SK-N-SH (cell line): ENCODE measurements around the gene RIN3. TPM values are rescaled to one million over a fixed set of nuclear protein-coding genes. Genes with fewer than 3 reads are reported as not detected.

Experiments
- CTCF ChIA-PET: fragments of 300-600, 350-600 bp; formaldehyde crosslinking; extraction: SDS; loops from one replicate; lab custom pipeline; 2021; lab: Yijun Ruan, JAX
- POLR2A ChIA-PET: fragments of 350-600 bp; sonication (Branson Sonifier 250); formaldehyde crosslinking; extraction: SDS; loops from one replicate; lab custom pipeline; 2020; ENCODE audit warnings: antibody characterized with exemption, inconsistent platforms; lab: Yijun Ruan, JAX
- DNase-seq: peaks from one replicate; pipeline ENCODE4 v3.0.0; 2012
- H2AFZ ChIP-seq: fragments of 200-600 bp; sonication (generic); 2 replicates; pipeline ENCODE4 v1.8.1; 2016; ENCODE audit warnings: antibody characterized with exemption, mild to moderate bottlenecking, low read depth
- H3F3A ChIP-seq: fragments of 200-600 bp; sonication (generic); replicated peaks from 2 replicates; pipeline ENCODE3; 2016; ENCODE audit warnings: antibody characterized with exemption, mild to moderate bottlenecking; ENCODE audit not compliant: insufficient read depth
- H3K27ac ChIP-seq, 2 experiments: fragments of 200-500 bp in 1 of 2; fragments of 200-600 bp in 1 of 2; sonication (Bioruptor generic) in 1 of 2; sonication (generic), shearing (Covaris generic) in 1 of 2; 2 replicates each; pipeline versions ENCODE4 v1.5.1 to v1.6.1; 2014 to 2016; ENCODE audit warnings: low read depth in 2 of 2, inconsistent platforms in 1 of 2, low read length in 1 of 2, mild to moderate bottlenecking in 1 of 2, mixed read lengths in 1 of 2
- H3K27me3 ChIP-seq: fragments of 200-600 bp; sonication (generic), shearing (Covaris generic); 2 replicates; pipeline ENCODE4 v1.6.1; 2016; ENCODE audit warnings: mixed run types; ENCODE audit not compliant: insufficient read depth
- H3K36me3 ChIP-seq, 2 experiments: fragments of 200-500 bp in 1 of 2; fragments of 200-600 bp in 1 of 2; sonication (Bioruptor generic) in 1 of 2; sonication (generic) in 1 of 2; replicated peaks in 1 of 2; 2 replicates each; pipeline versions ENCODE3 to v1.5.1; 2014 to 2016; ENCODE audit warnings: low read length in 1 of 2, mild to moderate bottlenecking in 1 of 2; ENCODE audit not compliant: insufficient read depth in 2 of 2, control insufficient read depth in 1 of 2
- H3K4me1 ChIP-seq, 2 experiments: fragments of 200-500 bp in 1 of 2; fragments of 200-600 bp in 1 of 2; sonication (Bioruptor generic) in 1 of 2; sonication (generic), shearing (Covaris generic) in 1 of 2; 2 replicates each; pipeline versions ENCODE4 v1.5.1 to v1.6.1; 2014 to 2016; ENCODE audit warnings: low read depth in 1 of 2, low read length in 1 of 2, mixed run types in 1 of 2; ENCODE audit not compliant: insufficient read depth in 2 of 2, control insufficient read depth in 1 of 2
- H3K4me2 ChIP-seq: fragments of 200-600 bp; sonication (generic), shearing (Covaris generic); 2 replicates; pipeline ENCODE4 v1.6.1; 2017; ENCODE audit warnings: mixed run types
- H3K4me3 ChIP-seq, 2 experiments: fragments of 200-500 bp in 1 of 2; fragments of 200-600 bp in 1 of 2; sonication (Bioruptor generic) in 1 of 2; sonication (generic), shearing (Covaris generic) in 1 of 2; 2 replicates each; pipeline versions ENCODE4 v1.5.1 to v1.8.1; 2014 to 2016; ENCODE audit warnings: low read depth in 2 of 2, inconsistent platforms in 1 of 2, low read length in 1 of 2, mild to moderate bottlenecking in 1 of 2, mixed read lengths in 1 of 2, moderate library complexity in 1 of 2
- H3K79me2 ChIP-seq: fragments of 200-600 bp; sonication (generic); 2 replicates; pipeline ENCODE4 v1.8.1; 2017; ENCODE audit warnings: mild to moderate bottlenecking; ENCODE audit not compliant: insufficient read depth
- H3K9ac ChIP-seq: fragments of 200-600 bp; sonication (generic); 2 replicates; pipeline ENCODE4 v1.6.1; 2017; ENCODE audit warnings: mixed run types
- H3K9me2 ChIP-seq: fragments of 200-600 bp; sonication (generic); 2 replicates; pipeline ENCODE4 v1.6.1; 2017; ENCODE audit warnings: mixed run types
- H3K9me3 ChIP-seq: fragments of 200-600 bp; sonication (generic); 2 replicates; pipeline ENCODE4 v1.6.1; 2017; ENCODE audit warnings: mixed run types, mild to moderate bottlenecking, moderate library complexity
- H4K20me1 ChIP-seq: fragments of 200-600 bp; sonication (generic); 2 replicates; pipeline ENCODE4 v1.6.1; 2017; ENCODE audit warnings: mild to moderate bottlenecking, mixed run types; ENCODE audit not compliant: insufficient read depth
- EP300 ChIP-seq, 2 experiments: IDR thresholded peaks; 2 replicates each; pipeline versions ENCODE4 v1.4.0 to v1.6.1; 2012; ENCODE audit warnings: borderline replicate concordance in 1 of 2, low read depth in 1 of 2, low read length in 1 of 2
- EZH2phosphoT487 ChIP-seq: fragments of 200-600 bp; sonication (generic); IDR thresholded peaks from 2 replicates; pipeline ENCODE4 v1.6.1; 2017; ENCODE audit warnings: low read depth, mixed run types, mild to moderate bottlenecking, antibody characterized with exemption, moderate library complexity, borderline replicate concordance
- FOSL2 ChIP-seq: IDR thresholded peaks from 2 replicates; pipeline ENCODE4 v1.4.0; 2012; ENCODE audit warnings: low read depth, mild to moderate bottlenecking, moderate library complexity, borderline replicate concordance
- FOXJ3 ChIP-seq: sonication (generic); formaldehyde crosslinking; IDR thresholded peaks from 2 replicates; pipeline ENCODE4 v1.5.1; 2020; ENCODE audit warnings: mild to moderate bottlenecking, missing genetic modification reagents
- FOXM1 ChIP-seq: IDR thresholded peaks from 2 replicates; pipeline ENCODE4 v1.4.0; 2012; ENCODE audit warnings: low read depth, mild to moderate bottlenecking
- GATA2 ChIP-seq: sonication (generic); formaldehyde crosslinking; IDR thresholded peaks from 2 replicates; pipeline ENCODE4 v1.5.0; 2020; ENCODE audit warnings: mild to moderate bottlenecking, missing genetic modification reagents
- MEF2A ChIP-seq: IDR thresholded peaks from 2 replicates; pipeline ENCODE4 v1.4.0; 2012; ENCODE audit warnings: low read depth, borderline replicate concordance
- RAD21 ChIP-seq: IDR thresholded peaks from 2 replicates; pipeline ENCODE4 v1.6.1; 2012; ENCODE audit warnings: mild to moderate bottlenecking, low read length
- RCOR1 ChIP-seq: fragments of 150-350 bp; IDR thresholded peaks from 2 replicates; pipeline ENCODE4 v1.6.1; 2017; ENCODE audit warnings: antibody characterized with exemption, low read length
- RFX5 ChIP-seq: IDR thresholded peaks from 2 replicates; pipeline ENCODE4 v1.6.1; 2012; ENCODE audit warnings: mild to moderate bottlenecking, improper control_type of control experiment, low read length
- RXRA ChIP-seq: IDR thresholded peaks from 2 replicates; pipeline ENCODE4 v1.4.0; 2012; ENCODE audit warnings: low read depth, mild to moderate bottlenecking, borderline replicate concordance
- SIN3A ChIP-seq: IDR thresholded peaks from 2 replicates; pipeline ENCODE4 v1.6.1; 2012; ENCODE audit warnings: low read depth, mild to moderate bottlenecking, low read length, moderate library complexity, borderline replicate concordance
- SMC3 ChIP-seq: IDR thresholded peaks from 2 replicates; pipeline ENCODE4 v1.6.1; 2012; ENCODE audit warnings: low read depth, low read length, improper control_type of control experiment
- TAF1 ChIP-seq: IDR thresholded peaks from 2 replicates; pipeline ENCODE4 v1.6.1; 2012; ENCODE audit warnings: low read depth, mild to moderate bottlenecking, low read length, moderate library complexity, borderline replicate concordance
- YY1 ChIP-seq: IDR thresholded peaks from 2 replicates; pipeline ENCODE4 v1.4.0; 2012; ENCODE audit warnings: low read depth, mild to moderate bottlenecking
- WGBS: methylation state at CpG from one replicate; pipeline ENCODE4 v1.1.6; 2017; ENCODE audit warnings: low lambda C conversion rate; 5-methylcytosine and 5-hydroxymethylcytosine counted together
- polyA plus RNA-seq, 3 experiments: library from polyadenylated mRNA; depleted of rRNA; stranded (reverse); fragments of >200 nt; gene quantifications; 2 replicates each; pipeline ENCODE4 v1.2.3, GENCODE V29; 2012
- TF ChIP-seq, protein P1 (sequence below): fragments of 200-600 bp; sonication (generic); IDR thresholded peaks from 2 replicates; pipeline ENCODE4 v1.6.1; 2017; ENCODE audit warnings: antibody characterized with exemption, mild to moderate bottlenecking, moderate library complexity
- TF ChIP-seq, protein P2 (sequence below): fragments of 150-350 bp; IDR thresholded peaks from 2 replicates; pipeline ENCODE4 v1.6.1; 2017; ENCODE audit warnings: antibody characterized with exemption, low read length, low read depth, borderline replicate concordance
- TF ChIP-seq, protein P3 (sequence below): fragments of 150-350 bp; IDR thresholded peaks from 2 replicates; pipeline ENCODE4 v1.6.1; 2016; ENCODE audit warnings: mild to moderate bottlenecking, low read depth, low read length

Gene RIN3
- polyA plus RNA-seq, 1 of the 3 experiments (the other 2 are of a cell fraction): 12.4 TPM

DNA sequence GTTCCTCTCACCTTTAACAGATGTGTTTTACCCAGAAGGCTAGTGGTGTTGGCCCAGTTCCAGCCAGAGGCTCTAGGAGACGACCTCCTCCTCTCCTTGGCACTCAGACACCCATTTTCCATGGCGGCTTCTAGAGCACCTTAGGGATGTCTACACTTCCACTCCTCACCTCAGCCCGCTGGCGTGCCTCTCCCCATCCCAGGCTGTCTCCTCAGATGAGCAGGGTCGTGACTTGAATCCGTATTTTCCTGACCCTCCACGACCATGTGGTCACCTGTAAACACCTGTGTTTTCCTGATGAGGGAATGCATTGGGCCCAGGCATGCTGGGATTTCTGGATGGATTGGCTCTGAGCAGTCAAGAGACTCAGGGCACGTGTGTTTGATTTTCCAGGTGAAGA, 21.8 kb upstream of the RIN3 start (continued):
- TF ChIP-seq EP300 (IDR thresholded peaks at IDR 0.05; ENCODE audit: borderline replicate concordance in 1 of 2, low read depth in 1 of 2, low read length in 1 of 2): no peak
- no peak for TF ChIP-seq SMC3
- TF ChIP-seq GATA2 (CRISPR knock-in tag): no peak

DNA sequence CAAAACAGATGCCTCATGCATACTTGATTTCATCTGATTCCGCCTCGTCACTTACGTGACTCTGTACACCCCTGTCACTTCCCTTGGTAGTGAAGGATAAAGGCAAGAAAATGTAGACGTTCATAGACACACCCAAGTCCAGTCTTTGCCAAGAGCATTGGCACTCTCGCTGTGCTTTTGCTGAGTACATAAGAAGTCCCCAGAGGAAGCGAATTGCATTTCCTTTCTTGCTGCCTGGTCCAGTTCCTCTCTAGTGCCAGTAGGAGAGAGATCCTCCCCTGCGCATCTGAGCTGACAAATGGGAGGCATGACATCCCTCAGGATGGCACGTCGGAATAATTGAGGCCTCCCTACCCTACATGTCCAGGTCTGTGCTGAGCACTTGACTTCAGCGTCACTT, 21.3 kb upstream of the RIN3 start:
- no peaks in the 10 kb centered on the region for H3K27me3 ChIP-seq
- H3K9me3 ChIP-seq: no peaks in the 10 kb centered on the region
- ChIA-PET CTCF (no interaction called here), POLR2A (no interaction called here)
- no peaks in the 10 kb centered on the region for H4K20me1 ChIP-seq
- H3K4me2 ChIP-seq: no peak overlapping the region
- no peak overlapping the region for H3K9ac ChIP-seq
- H3K9me2 ChIP-seq: no peaks in the 10 kb centered on the region
- H3F3A ChIP-seq: no peaks in the 10 kb centered on the region
- no peaks in the 10 kb centered on the region for H3K36me3 ChIP-seq
- no peaks in the 10 kb centered on the region for H3K4me1 ChIP-seq
- 70% methylated on average over 10 of the region's 10 CpGs for WGBS
- DNase-seq: no peak
- no peak overlapping the region for H2AFZ ChIP-seq
- no peak overlapping the region for H3K27ac ChIP-seq
- no peaks in the 10 kb centered on the region for H3K79me2 ChIP-seq
- no peak overlapping the region for H3K4me3 ChIP-seq
- TF ChIP-seq, protein P1, sequence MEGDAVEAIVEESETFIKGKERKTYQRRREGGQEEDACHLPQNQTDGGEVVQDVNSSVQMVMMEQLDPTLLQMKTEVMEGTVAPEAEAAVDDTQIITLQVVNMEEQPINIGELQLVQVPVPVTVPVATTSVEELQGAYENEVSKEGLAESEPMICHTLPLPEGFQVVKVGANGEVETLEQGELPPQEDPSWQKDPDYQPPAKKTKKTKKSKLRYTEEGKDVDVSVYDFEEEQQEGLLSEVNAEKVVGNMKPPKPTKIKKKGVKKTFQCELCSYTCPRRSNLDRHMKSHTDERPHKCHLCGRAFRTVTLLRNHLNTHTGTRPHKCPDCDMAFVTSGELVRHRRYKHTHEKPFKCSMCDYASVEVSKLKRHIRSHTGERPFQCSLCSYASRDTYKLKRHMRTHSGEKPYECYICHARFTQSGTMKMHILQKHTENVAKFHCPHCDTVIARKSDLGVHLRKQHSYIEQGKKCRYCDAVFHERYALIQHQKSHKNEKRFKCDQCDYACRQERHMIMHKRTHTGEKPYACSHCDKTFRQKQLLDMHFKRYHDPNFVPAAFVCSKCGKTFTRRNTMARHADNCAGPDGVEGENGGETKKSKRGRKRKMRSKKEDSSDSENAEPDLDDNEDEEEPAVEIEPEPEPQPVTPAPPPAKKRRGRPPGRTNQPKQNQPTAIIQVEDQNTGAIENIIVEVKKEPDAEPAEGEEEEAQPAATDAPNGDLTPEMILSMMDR: no peak
- TF ChIP-seq RCOR1 (no peak), RXRA (no peak), FOXJ3 (CRISPR knock-in tag) (no peak)

DNA sequence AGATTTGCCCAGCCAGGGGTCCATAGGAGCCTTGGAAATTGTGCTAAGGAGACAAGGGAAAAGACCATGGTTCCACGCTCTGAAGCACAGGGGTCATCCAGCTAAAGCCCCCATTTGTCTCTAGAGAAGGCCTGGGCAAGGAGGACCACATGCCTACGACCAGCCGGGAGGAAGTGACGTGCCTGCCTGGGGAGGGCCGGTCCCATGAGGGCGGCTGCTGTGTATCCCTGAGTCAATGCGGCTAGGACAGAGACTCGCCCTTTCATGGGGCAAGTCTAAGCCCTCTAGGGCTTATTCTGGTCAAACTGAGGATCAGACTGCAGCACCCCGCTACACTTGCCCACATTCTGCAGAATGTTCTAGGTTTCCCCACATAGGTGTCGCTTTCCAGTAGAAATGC, 20.6 kb upstream of the RIN3 start:
- Histone ChIP-seq H3K9ac (no peak overlapping the region), H3K9me3 (no peaks in the 10 kb centered on the region), H3K4me2 (no peak overlapping the region), H3K4me1 (no peaks in the 10 kb centered on the region), H3K36me3 (no peaks in the 10 kb centered on the region), H2AFZ (no peak overlapping the region), H3K27ac (no peak overlapping the region), H3K79me2 (no peaks in the 10 kb centered on the region), H4K20me1 (no peaks in the 10 kb centered on the region), H3K9me2 (no peaks in the 10 kb centered on the region), H3K4me3 (no peak overlapping the region), H3K27me3 (no peaks in the 10 kb centered on the region), H3F3A (no peaks in the 10 kb centered on the region)
- ChIA-PET POLR2A (no interaction called here), CTCF (no interaction called here)
- WGBS: 71% methylated on average over 10 of the region's 10 CpGs
- TF ChIP-seq MEF2A: no peak
- no peak for TF ChIP-seq GATA2 (CRISPR knock-in tag)
- TF ChIP-seq RFX5: no peak
- TF ChIP-seq, protein P1: no peak
- TF ChIP-seq, protein P2, sequence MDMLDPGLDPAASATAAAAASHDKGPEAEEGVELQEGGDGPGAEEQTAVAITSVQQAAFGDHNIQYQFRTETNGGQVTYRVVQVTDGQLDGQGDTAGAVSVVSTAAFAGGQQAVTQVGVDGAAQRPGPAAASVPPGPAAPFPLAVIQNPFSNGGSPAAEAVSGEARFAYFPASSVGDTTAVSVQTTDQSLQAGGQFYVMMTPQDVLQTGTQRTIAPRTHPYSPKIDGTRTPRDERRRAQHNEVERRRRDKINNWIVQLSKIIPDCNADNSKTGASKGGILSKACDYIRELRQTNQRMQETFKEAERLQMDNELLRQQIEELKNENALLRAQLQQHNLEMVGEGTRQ: no peak
- TF ChIP-seq TAF1: no peak
- TF ChIP-seq FOSL2: no peak
- no peak for TF ChIP-seq FOXM1
- no peak for TF ChIP-seq YY1
- TF ChIP-seq, protein P3, sequence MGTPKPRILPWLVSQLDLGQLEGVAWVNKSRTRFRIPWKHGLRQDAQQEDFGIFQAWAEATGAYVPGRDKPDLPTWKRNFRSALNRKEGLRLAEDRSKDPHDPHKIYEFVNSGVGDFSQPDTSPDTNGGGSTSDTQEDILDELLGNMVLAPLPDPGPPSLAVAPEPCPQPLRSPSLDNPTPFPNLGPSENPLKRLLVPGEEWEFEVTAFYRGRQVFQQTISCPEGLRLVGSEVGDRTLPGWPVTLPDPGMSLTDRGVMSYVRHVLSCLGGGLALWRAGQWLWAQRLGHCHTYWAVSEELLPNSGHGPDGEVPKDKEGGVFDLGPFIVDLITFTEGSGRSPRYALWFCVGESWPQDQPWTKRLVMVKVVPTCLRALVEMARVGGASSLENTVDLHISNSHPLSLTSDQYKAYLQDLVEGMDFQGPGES: no peak
- no peak for TF ChIP-seq EZH2phosphoT487
- TF ChIP-seq RAD21: no peak
- TF ChIP-seq SIN3A: no peak
- no peak for DNase-seq
